HepG2 (cell line): ENCODE measurements around the gene CPXM1. TPM values are rescaled to one million over a fixed set of nuclear protein-coding genes. Genes with fewer than 3 reads are reported as not detected.

Experiments used
- JARID2 ChIP-seq: sonication (generic); formaldehyde crosslinking; IDR thresholded peaks from 2 replicates; pipeline ENCODE4 v1.8.1; 2023; ENCODE audit warnings: missing genetic modification reagents, inconsistent platforms; ENCODE audit not compliant: insufficient replicate concordance
- MXD4 ChIP-seq: IDR thresholded peaks from 2 replicates; pipeline ENCODE4 v1.6.1; 2016; ENCODE audit warnings: mild to moderate bottlenecking, missing biosample characterization, missing genetic modification reagents
- PHF21A ChIP-seq: sonication (generic); formaldehyde crosslinking; IDR thresholded peaks from 2 replicates; pipeline ENCODE4 v1.5.0; 2020; ENCODE audit warnings: mild to moderate bottlenecking, missing genetic modification reagents
- SNAPC2 ChIP-seq: sonication (generic); formaldehyde crosslinking; IDR thresholded peaks from 2 replicates; pipeline ENCODE4 v1.8.1; 2022; ENCODE audit warnings: mild to moderate bottlenecking, missing genetic modification reagents
- SRF ChIP-seq: IDR thresholded peaks from 2 replicates; pipeline ENCODE4 v1.6.1; 2011; ENCODE audit warnings: mild to moderate bottlenecking, low read depth, low read length, moderate library complexity
- ZNF34 ChIP-seq: sonication (generic); formaldehyde crosslinking; IDR thresholded peaks from 2 replicates; pipeline ENCODE4 v1.4.0; 2020; ENCODE audit warnings: mild to moderate bottlenecking, missing genetic modification reagents, borderline replicate concordance
- ZNF615 ChIP-seq: sonication (generic); formaldehyde crosslinking; IDR thresholded peaks from 2 replicates; pipeline ENCODE4 v1.5.0; 2020; ENCODE audit warnings: mild to moderate bottlenecking, missing genetic modification reagents, borderline replicate concordance
- polyA plus RNA-seq, 8 experiments: library from polyadenylated mRNA; depleted of rRNA in 3 of 8; stranded (reverse) in 7 of 8; unstranded in 1 of 8; fragments of >200 nt; fragmentation: Illumina TruSeq in 4 of 8; extraction: Trizol in 4 of 8; gene quantifications; 2 replicates each; pipeline versions ENCODE4 v1.2.1 to v1.2.3, GENCODE V29; 2011 to 2016; ENCODE audit warnings: low read depth in 4 of 8, missing spikeins in 1 of 8, mixed read lengths in 1 of 8; ENCODE audit not compliant: insufficient read depth in 1 of 8
- total RNA-seq, 5 experiments: library from RNA; depleted of rRNA; stranded (reverse); fragments of >200 nt; fragmentation: Illumina TruSeq; extraction: Trizol; gene quantifications; 2 replicates each; pipeline ENCODE4 v1.2.3, GENCODE V29; 2016; ENCODE audit warnings: low read depth in 1 of 5
- TF ChIP-seq, protein P1 (sequence below): IDR thresholded peaks from 2 replicates; pipeline ENCODE4 v1.6.1; 2016; ENCODE audit warnings: low read depth
- TF ChIP-seq, protein P2 (sequence below): IDR thresholded peaks from 2 replicates; pipeline ENCODE4 v1.6.1; 2012; ENCODE audit warnings: low read depth, low read length, improper control_type of control experiment
- TF ChIP-seq, protein P3 (sequence below): sonication (generic); formaldehyde crosslinking; IDR thresholded peaks from 2 replicates; pipeline ENCODE4 v1.4.0; 2020; ENCODE audit warnings: missing genetic modification reagents
- TF ChIP-seq, protein P4 (sequence below): sonication (generic); formaldehyde crosslinking; IDR thresholded peaks from 2 replicates; pipeline ENCODE4 v1.8.0; 2022; ENCODE audit warnings: missing genetic modification reagents, mild to moderate bottlenecking, borderline replicate concordance
- TF ChIP-seq, protein P5 (sequence below): sonication (generic); formaldehyde crosslinking; IDR thresholded peaks from 2 replicates; pipeline ENCODE4 v1.5.0; 2020; ENCODE audit warnings: missing genetic modification reagents
- TF ChIP-seq, protein P6 (sequence below): sonication (generic); formaldehyde crosslinking; IDR thresholded peaks from one replicate; pipeline ENCODE4 v1.5.1; 2020; ENCODE audit warnings: mild to moderate bottlenecking, missing genetic modification reagents; ENCODE audit errors: not compliant biosample characterization

CPXM1 gene
- total and polyA plus RNA-seq, 2 of the 13 experiments (the other 11 are each of a cell fraction or from before 2014, with no cell fraction given): 0.07 TPM; not detected in 1

DNA sequence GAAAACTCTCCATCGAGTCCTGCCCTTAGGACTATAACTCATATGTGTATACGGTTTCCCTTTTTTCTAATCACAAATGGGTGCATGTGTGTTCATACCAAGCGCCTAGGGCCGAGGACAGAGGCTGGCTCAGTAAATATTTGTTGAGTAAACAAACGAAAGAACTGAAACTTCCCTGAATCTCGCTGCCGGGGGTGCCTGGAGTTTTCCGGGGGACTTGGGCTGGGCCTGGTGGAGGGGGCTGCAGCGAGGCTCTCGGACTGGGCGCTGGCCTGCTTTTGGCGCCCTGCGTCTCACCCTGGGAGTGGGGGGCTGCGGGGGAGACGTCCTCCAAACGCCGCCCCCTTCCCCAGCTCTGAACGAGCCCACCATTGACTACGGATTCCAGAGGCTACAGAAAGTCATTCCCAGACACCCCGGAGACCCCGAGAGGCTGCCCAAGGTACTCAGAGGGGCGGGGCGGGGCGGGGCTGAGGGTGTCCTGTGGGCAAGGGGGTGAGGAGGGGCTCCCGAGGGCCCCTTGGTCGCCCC is 49.0 kb downstream of the CPXM1 start (continued):
- TF ChIP-seq ZNF34 (no peak), ZNF615 (CRISPR knock-in tag) (no peak), PHF21A (CRISPR knock-in tag) (peak; percentile 85), SNAPC2 (CRISPR knock-in tag) (peak; percentile 87; the same call in 1 of the 2 replicates), JARID2 (CRISPR knock-in tag) (no peak), SRF (no peak), MXD4 (CRISPR knock-in tag) (no peak)
- TF ChIP-seq, protein P1, sequence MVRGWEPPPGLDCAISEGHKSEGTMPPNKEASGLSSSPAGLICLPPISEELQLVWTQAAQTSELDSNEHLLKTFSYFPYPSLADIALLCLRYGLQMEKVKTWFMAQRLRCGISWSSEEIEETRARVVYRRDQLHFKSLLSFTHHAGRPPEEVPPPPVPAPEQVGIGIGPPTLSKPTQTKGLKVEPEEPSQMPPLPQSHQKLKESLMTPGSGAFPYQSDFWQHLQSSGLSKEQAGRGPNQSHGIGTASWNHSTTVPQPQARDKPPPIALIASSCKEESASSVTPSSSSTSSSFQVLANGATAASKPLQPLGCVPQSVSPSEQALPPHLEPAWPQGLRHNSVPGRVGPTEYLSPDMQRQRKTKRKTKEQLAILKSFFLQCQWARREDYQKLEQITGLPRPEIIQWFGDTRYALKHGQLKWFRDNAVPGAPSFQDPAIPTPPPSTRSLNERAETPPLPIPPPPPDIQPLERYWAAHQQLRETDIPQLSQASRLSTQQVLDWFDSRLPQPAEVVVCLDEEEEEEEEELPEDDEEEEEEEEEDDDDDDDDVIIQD: no peak
- TF ChIP-seq, protein P2, sequence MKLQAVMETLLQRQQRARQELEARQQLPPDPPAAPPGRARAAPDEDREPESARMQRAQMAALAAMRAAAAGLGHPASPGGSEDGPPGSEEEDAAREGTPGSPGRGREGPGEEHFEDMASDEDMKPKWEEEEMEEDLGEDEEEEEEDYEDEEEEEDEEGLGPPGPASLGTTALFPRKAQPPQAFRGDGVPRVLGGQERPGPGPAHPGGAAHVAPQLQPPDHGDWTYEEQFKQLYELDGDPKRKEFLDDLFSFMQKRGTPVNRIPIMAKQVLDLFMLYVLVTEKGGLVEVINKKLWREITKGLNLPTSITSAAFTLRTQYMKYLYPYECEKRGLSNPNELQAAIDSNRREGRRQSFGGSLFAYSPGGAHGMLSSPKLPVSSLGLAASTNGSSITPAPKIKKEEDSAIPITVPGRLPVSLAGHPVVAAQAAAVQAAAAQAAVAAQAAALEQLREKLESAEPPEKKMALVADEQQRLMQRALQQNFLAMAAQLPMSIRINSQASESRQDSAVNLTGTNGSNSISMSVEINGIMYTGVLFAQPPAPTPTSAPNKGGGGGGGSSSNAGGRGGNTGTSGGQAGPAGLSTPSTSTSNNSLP: no peak
- TF ChIP-seq, protein P3, sequence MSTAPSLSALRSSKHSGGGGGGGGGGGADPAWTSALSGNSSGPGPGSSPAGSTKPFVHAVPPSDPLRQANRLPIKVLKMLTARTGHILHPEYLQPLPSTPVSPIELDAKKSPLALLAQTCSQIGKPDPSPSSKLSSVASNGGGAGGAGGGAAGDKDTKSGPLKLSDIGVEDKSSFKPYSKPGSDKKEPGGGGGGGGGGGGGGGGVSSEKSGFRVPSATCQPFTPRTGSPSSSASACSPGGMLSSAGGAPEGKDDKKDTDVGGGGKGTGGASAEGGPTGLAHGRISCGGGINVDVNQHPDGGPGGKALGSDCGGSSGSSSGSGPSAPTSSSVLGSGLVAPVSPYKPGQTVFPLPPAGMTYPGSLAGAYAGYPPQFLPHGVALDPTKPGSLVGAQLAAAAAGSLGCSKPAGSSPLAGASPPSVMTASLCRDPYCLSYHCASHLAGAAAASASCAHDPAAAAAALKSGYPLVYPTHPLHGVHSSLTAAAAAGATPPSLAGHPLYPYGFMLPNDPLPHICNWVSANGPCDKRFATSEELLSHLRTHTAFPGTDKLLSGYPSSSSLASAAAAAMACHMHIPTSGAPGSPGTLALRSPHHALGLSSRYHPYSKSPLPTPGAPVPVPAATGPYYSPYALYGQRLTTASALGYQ: 0 out of 2 replicates have a peak, but pooled peaks have one; percentile 10
- TF ChIP-seq, protein P4, sequence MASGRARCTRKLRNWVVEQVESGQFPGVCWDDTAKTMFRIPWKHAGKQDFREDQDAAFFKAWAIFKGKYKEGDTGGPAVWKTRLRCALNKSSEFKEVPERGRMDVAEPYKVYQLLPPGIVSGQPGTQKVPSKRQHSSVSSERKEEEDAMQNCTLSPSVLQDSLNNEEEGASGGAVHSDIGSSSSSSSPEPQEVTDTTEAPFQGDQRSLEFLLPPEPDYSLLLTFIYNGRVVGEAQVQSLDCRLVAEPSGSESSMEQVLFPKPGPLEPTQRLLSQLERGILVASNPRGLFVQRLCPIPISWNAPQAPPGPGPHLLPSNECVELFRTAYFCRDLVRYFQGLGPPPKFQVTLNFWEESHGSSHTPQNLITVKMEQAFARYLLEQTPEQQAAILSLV: no peak
- TF ChIP-seq, protein P5, sequence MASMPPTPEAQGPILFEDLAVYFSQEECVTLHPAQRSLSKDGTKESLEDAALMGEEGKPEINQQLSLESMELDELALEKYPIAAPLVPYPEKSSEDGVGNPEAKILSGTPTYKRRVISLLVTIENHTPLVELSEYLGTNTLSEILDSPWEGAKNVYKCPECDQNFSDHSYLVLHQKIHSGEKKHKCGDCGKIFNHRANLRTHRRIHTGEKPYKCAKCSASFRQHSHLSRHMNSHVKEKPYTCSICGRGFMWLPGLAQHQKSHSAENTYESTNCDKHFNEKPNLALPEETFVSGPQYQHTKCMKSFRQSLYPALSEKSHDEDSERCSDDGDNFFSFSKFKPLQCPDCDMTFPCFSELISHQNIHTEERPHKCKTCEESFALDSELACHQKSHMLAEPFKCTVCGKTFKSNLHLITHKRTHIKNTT: no peak
- TF ChIP-seq, protein P6, sequence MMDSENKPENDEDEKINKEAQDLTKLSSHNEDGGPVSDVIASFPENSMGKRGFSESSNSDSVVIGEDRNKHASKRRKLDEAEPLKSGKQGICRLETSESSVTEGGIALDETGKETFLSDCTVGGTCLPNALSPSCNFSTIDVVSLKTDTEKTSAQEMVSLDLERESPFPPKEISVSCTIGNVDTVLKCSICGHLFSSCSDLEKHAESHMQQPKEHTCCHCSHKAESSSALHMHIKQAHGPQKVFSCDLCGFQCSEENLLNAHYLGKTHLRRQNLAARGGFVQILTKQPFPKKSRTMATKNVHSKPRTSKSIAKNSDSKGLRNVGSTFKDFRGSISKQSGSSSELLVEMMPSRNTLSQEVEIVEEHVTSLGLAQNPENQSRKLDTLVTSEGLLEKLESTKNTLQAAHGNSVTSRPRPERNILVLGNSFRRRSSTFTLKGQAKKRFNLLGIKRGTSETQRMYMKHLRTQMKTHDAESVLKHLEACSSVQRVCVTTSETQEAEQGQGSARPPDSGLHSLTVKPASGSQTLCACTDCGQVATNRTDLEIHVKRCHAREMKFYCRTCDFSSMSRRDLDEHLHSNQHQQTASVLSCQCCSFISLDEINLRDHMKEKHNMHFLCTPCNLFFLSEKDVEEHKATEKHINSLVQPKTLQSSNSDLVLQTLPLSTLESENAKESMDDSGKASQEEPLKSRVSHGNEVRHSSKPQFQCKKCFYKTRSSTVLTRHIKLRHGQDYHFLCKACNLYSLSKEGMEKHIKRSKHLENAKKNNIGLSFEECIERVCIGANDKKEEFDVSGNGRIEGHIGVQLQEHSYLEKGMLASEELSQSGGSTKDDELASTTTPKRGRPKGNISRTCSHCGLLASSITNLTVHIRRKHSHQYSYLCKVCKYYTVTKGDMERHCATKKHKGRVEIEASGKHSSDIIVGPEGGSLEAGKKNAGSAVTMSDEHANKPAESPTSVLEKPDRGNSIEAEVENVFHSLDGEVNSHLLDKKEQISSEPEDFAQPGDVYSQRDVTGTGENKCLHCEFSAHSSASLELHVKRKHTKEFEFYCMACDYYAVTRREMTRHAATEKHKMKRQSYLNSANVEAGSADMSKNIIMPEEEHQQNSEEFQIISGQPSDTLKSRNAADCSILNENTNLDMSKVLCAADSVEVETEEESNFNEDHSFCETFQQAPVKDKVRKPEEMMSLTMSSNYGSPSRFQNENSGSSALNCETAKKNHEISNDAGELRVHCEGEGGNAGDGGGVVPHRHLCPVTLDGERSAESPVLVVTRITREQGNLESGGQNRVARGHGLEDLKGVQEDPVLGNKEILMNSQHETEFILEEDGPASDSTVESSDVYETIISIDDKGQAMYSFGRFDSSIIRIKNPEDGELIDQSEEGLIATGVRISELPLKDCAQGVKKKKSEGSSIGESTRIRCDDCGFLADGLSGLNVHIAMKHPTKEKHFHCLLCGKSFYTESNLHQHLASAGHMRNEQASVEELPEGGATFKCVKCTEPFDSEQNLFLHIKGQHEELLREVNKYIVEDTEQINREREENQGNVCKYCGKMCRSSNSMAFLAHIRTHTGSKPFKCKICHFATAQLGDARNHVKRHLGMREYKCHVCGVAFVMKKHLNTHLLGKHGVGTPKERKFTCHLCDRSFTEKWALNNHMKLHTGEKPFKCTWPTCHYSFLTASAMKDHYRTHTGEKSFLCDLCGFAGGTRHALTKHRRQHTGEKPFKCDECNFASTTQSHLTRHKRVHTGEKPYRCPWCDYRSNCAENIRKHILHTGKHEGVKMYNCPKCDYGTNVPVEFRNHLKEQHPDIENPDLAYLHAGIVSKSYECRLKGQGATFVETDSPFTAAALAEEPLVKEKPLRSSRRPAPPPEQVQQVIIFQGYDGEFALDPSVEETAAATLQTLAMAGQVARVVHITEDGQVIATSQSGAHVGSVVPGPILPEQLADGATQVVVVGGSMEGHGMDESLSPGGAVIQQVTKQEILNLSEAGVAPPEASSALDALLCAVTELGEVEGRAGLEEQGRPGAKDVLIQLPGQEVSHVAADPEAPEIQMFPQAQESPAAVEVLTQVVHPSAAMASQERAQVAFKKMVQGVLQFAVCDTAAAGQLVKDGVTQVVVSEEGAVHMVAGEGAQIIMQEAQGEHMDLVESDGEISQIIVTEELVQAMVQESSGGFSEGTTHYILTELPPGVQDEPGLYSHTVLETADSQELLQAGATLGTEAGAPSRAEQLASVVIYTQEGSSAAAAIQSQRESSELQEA: no peak
